Lung (tissue), 16 donors: ENCODE results near the gene SPN. TPM values are rescaled to one million over a fixed set of nuclear protein-coding genes. Genes with fewer than 3 reads are reported as not detected.
A peak's percentile ranks its signal among the peaks of the same experiment; 100 is the strongest.
"Not testable (repeated sequence)": the region's sequence is repeated elsewhere in the genome, so short reads cannot be mapped to it uniquely, and the experiment has no call there.

Source experiments
- ATAC-seq: fragments of 200-7000 bp; cut with Tn5 transposase; one replicate; pipeline ENCODE4 v1.9.1; 2020; ENCODE audit warnings: moderate number of reproducible peaks; ENCODE audit not compliant: insufficient read depth, low FRiP score
- DNase-seq, 3 donors: peaks; one replicate each; pipeline ENCODE4 v3.0.0-alpha.2; 2013 to 2017
- H3K27ac ChIP-seq, 2 donors: one replicate each; pipeline ENCODE4 v1.5.1; 2013; ENCODE audit warnings: mild to moderate bottlenecking in 2 of 2, moderate library complexity in 2 of 2, control low read depth in 1 of 2, inconsistent platforms in 1 of 2, low read depth in 1 of 2, low read length in 1 of 2
- H3K27me3 ChIP-seq, 3 donors: one replicate each; pipeline ENCODE4 v1.5.1; 2013; ENCODE audit warnings: low read length in 2 of 3; ENCODE audit not compliant: control insufficient read depth in 3 of 3, insufficient read depth in 3 of 3
- H3K36me3 ChIP-seq, 4 donors: one replicate each; pipeline ENCODE4 v1.5.1; 2013; ENCODE audit warnings: low read length in 4 of 4, mild to moderate bottlenecking in 1 of 4, moderate library complexity in 1 of 4; ENCODE audit not compliant: control insufficient read depth in 4 of 4, insufficient read depth in 4 of 4
- H3K4me1 ChIP-seq, 5 donors: one replicate each; pipeline ENCODE4 v1.5.1; 2013; ENCODE audit warnings: low read length in 5 of 5, mild to moderate bottlenecking in 2 of 5, moderate library complexity in 1 of 5; ENCODE audit not compliant: control insufficient read depth in 5 of 5, insufficient read depth in 5 of 5
- H3K4me3 ChIP-seq: one replicate; pipeline ENCODE4 v1.5.1; 2013; ENCODE audit warnings: mild to moderate bottlenecking, control low read depth, moderate library complexity
- H3K9ac ChIP-seq, 2 donors: one replicate each; pipeline ENCODE4 v1.5.1; 2013; ENCODE audit warnings: low read length in 2 of 2, control low read depth in 1 of 2; ENCODE audit not compliant: insufficient read depth in 1 of 2
- H3K9me3 ChIP-seq, 4 donors: one replicate each; pipeline ENCODE4 v1.5.1; 2013; ENCODE audit warnings: low read length in 3 of 4, mild to moderate bottlenecking in 1 of 4, moderate library complexity in 1 of 4; ENCODE audit not compliant: control insufficient read depth in 4 of 4, insufficient read depth in 3 of 4
- WGBS, 2 donors: extraction: QIAGEN DNeasy Blood & Tissue Kit; methylation state at CpG; one replicate each; pipeline ENCODE4 v1.1.7; 2013; 5-methylcytosine and 5-hydroxymethylcytosine counted together
- long read RNA-seq, 5 donors: transcript quantifications; one replicate each; lab custom pipeline, GENCODE V29; 2026
- polyA plus RNA-seq, 2 donors: library from polyadenylated mRNA; stranded (reverse); fragments of 200-250 nt; gene quantifications; one replicate each; pipeline ENCODE4 v1.2.1, GENCODE V29; 2013
- total RNA-seq, 2 donors: library from RNA; depleted of rRNA in 1 of 2; stranded (reverse); fragments of >200 nt in 1 of 2; gene quantifications; one replicate each; pipeline ENCODE4 v1.2.1, GENCODE V29; 2014 to 2021
- TF ChIP-seq, protein P1 (sequence below): IDR thresholded peaks from 2 replicates; pipeline ENCODE4 v1.5.1; 2012; ENCODE audit warnings: mild to moderate bottlenecking; ENCODE audit errors: control extremely low read depth, extremely low read depth
- donor health status: control.
- donor health status: control.
- donor health status: Bipolar disorder and iron deficiency.
- donor health status: healthy.
- donor health status: DM: yes; HTN: yes; CAD: no.

The SPN gene, protein sequence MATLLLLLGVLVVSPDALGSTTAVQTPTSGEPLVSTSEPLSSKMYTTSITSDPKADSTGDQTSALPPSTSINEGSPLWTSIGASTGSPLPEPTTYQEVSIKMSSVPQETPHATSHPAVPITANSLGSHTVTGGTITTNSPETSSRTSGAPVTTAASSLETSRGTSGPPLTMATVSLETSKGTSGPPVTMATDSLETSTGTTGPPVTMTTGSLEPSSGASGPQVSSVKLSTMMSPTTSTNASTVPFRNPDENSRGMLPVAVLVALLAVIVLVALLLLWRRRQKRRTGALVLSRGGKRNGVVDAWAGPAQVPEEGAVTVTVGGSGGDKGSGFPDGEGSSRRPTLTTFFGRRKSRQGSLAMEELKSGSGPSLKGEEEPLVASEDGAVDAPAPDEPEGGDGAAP
- 10 to 100 TPM in 1 of 2 donors, 1 to 10 TPM in 1; 5.8 to 52.5 TPM for total RNA-seq
- 10 to 100 TPM; 10.5 to 14.4 TPM for polyA plus RNA-seq
- long read RNA-seq, donor 1, partial matches to known transcripts, result 0 of 3 reads
- long read RNA-seq, donor 1, other reads (novel, unspliced or antisense), result 0 of 3 reads
- long read RNA-seq, donor 2, partial matches to known transcripts, result 0 of 2 reads
- long read RNA-seq, donor 2, other reads (novel, unspliced or antisense), result 0 of 2 reads
- long read RNA-seq, donor 3, partial matches to known transcripts, result 0 of 2 reads
- long read RNA-seq, donor 3, other reads (novel, unspliced or antisense), result 0 of 2 reads
- long read RNA-seq, donor 4, partial matches to known transcripts, result 0 of 1 reads
- long read RNA-seq, donor 4, other reads (novel, unspliced or antisense), result 0 of 1 reads
- long read RNA-seq, donor 5, partial matches to known transcripts, result 0 of 2 reads
- long read RNA-seq, donor 5, other reads (novel, unspliced or antisense), result 0 of 2 reads

DNA sequence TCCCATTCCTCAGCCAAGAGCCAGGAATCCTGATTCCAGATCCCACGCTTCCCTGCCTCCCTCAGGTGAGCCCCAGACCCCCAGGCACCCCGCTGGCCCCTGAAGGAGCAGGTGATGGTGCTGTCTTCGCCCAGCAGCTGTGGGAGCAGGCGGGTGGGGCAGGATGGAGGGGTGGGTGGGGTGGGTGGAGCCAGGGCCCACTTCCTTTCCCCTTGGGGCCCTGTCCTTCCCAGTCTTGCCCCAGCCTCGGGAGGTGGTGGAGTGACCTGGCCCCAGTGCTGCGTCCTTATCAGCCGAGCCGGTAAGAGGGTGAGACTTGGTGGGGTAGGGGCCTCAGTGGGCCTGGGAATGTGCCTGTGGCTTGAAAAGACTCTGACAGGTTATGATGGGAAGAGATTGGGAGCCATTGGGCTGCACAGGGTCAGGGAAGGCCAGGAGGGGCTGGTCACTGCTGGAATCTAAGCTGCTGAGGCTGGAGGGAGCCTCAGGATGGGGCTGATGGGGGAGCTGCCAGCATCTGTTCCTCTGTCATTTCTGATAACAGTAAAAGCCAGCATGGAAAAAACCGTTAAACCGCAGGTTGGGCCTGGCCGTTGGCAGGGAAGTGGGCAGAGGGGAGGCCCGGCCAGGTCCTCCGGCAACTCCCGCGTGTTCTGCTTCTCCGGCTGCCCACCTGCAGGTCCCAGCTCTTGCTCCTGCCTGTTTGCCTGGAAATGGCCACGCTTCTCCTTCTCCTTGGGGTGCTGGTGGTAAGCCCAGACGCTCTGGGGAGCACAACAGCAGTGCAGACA is at the start of gene SPN:
SPN (plus strand) TSS at position 232 of the 791 bp plus-strand sequence; CDS start at position 714, 482 bp downstream.
- no peaks in the 10 kb centered on the region for H3K36me3 ChIP-seq
- no peaks in the 10 kb centered on the region for H3K9me3 ChIP-seq
- H3K27me3 ChIP-seq, result no peaks in the 10 kb centered on the region
- WGBS, 2 donors, result 27 to 53% methylated on average over 16 to 18 of the region's 18 CpGs
- peak within 1 kb of the TSS in 1 of 2 donors; percentile 36 for H3K27ac ChIP-seq
- no peak within 1 kb of the TSS for H3K9ac ChIP-seq
- ATAC-seq, result no peak
- peaks cover 0 to 18% (median 6%) of the 10 kb centered on the region in 5 donors for H3K4me1 ChIP-seq
- DNase-seq, result no peak
- TF ChIP-seq, protein P1, sequence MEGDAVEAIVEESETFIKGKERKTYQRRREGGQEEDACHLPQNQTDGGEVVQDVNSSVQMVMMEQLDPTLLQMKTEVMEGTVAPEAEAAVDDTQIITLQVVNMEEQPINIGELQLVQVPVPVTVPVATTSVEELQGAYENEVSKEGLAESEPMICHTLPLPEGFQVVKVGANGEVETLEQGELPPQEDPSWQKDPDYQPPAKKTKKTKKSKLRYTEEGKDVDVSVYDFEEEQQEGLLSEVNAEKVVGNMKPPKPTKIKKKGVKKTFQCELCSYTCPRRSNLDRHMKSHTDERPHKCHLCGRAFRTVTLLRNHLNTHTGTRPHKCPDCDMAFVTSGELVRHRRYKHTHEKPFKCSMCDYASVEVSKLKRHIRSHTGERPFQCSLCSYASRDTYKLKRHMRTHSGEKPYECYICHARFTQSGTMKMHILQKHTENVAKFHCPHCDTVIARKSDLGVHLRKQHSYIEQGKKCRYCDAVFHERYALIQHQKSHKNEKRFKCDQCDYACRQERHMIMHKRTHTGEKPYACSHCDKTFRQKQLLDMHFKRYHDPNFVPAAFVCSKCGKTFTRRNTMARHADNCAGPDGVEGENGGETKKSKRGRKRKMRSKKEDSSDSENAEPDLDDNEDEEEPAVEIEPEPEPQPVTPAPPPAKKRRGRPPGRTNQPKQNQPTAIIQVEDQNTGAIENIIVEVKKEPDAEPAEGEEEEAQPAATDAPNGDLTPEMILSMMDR, result no peak
- peak within 1 kb of the TSS; percentile 9 for H3K4me3 ChIP-seq

DNA sequence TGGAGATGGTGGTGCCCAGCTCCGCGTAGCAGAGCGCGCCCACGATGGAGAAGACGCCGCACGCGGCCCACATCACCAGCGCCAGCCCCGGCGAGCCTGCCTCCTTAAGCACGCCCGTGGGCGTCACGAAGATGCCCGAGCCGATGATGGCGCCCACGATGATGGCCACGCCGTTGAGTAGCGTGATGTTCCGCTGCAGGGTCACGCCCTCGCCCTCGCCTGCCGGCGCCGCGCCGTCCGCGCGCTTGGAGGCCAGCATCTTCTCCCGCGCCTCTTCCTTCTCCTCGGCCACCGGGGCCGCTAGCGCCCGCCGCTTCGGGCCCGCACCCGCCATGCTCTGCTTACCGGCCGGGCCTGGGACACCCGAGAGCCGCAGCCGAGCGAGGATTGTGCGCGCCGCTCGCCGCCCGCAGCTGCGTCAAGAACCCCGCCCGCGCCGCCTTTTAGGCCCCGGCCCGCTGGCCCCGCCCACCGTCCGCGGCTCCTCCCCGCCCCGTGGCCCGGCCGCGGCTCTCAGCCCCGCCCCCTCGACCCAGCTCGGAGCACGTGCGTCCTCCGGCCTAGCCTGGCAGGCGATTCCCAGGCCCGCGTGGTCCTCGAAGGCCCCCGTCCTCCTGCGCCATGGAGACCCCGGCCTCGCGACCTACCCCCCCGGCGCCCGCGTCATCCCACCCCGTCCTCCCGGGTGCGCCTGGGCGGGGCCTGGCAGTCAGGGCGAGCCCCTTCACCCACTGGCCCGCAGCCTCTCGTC is 49.6 kb upstream of the SPN start:
- H3K9me3 ChIP-seq, H3K4me1 ChIP-seq, H3K27me3 ChIP-seq, H3K36me3 ChIP-seq, H3K9ac ChIP-seq: not testable (repeated sequence)
- peak; percentile 84 for ATAC-seq
- WGBS, 2 donors, result 3 to 6% methylated on average over 81 to 100 of the region's 100 CpGs
- peak; percentile 76 to 85 (median 78) for DNase-seq
- H3K27ac ChIP-seq, result peak overlapping the region in 1 of 2 donors; percentile 73
- H3K4me3 ChIP-seq, result peak overlapping the region; percentile 44

DNA sequence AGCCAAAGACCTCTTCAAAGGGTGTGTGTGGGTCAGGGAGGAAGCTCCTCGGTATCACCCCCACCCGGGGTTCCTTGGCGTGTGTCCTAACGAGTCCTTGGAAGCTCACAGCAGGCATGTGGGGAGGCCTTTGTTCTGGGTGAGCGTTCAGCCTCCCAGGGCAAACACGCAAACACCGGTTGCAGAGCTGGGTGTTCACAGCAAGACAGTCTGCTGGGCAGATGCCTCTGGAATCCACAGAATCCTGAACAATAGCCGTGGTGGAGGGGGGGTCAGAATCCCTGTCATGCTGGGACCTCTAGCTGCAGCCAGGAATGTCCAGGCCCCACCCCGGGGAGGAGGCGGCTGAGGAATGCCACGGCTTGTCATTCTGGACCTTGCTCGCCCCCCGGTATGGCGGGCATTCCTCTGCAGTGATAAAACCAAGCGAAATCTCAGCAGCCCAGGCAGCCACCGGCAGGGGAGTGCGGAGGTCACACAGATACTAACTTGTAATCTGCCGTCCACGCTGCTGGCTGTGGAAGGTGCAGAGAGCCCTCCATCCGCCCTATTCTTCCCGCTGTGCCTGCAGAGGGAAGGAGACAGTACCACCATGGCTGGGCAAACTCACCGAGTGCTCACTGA is 48.2 kb upstream of the SPN start:
- H3K4me1 ChIP-seq, H3K9ac ChIP-seq, H3K4me3 ChIP-seq, H3K36me3 ChIP-seq, H3K27me3 ChIP-seq, ATAC-seq, H3K27ac ChIP-seq, H3K9me3 ChIP-seq: not testable (repeated sequence)
- 70 to 78% methylated on average over 17 to 22 of the region's 22 CpGs for WGBS, 2 donors
- DNase-seq, result peak in 2 of 3 donors; percentile 4 to 9

DNA sequence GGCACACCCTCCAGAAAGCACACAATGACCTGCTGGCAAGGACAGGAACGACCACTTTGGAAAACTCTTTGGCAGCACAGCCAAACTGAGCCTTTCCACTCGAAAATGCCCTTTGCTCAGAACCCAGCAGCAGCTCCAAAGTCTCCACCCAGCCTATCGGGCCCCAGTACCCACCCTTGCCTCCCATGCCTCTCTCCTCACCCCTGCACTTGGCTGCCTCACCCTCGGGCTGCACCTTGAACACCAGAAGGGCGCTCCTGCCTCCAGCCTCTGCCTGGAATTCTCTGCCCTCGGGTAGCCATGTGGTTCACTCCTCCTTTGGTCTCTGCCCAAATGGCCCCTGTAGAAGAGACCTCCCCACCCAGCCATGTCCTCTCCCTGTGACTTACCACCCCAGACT is 46.9 kb upstream of the SPN start:
- H3K27me3 ChIP-seq, H3K27ac ChIP-seq, H3K4me1 ChIP-seq, H3K9me3 ChIP-seq, DNase-seq, ATAC-seq, H3K36me3 ChIP-seq, H3K4me3 ChIP-seq, H3K9ac ChIP-seq: not testable (repeated sequence)
- 73 to 87% methylated on average over 5 of the region's 6 CpGs for WGBS, 2 donors

DNA sequence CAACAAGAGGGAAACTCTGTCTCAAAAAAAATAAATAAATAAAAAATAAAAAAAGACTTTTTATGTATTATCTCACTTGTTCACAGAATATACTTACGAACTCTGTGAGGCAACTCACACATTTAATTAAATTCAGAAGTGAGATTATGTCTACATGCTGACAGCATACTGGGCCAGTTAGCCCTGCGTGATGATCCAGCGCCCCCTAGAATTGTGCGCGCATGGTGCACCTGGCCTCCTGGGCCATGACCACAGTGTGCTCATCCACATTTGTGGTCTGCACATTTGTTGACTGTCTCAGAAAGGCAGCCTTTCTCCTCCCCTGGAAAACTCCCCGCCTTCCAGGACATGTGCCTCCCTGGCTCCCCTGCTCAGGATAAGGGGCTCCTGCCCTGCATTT is 42.5 kb upstream of the SPN start:
- H3K4me1 ChIP-seq, H3K27ac ChIP-seq, H3K4me3 ChIP-seq, H3K27me3 ChIP-seq, H3K9ac ChIP-seq, DNase-seq, H3K36me3 ChIP-seq, ATAC-seq, H3K9me3 ChIP-seq: not testable (repeated sequence)
- 83 to 85% methylated on average over 5 of the region's 6 CpGs for WGBS, 2 donors

DNA sequence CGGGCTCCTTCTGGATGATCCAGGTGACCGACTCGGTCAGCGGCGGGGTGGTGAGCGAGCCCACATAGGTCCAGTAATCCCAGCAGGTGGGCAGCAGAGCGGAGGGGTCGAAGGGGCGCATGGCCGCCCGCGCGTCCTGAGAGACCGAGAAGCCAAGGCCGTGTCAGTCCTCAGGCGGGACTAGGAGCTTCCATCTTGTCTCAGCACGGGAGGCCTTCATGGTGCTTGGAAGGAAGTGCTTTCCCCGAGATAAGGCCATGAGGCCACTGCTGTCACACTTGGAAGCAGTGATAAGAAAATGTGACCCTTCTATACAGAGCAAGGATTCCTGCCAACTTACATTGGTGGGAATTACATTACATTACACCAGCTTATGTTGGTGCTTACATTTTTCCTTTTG is 40.3 kb upstream of the SPN start:
- DNase-seq, H3K4me1 ChIP-seq: not testable (repeated sequence)
- 82 to 87% methylated on average over 12 of the region's 18 CpGs for WGBS, 2 donors

More for the DNA sequence above, 40.3 kb upstream of the SPN start:
- not testable (repeated sequence) for H3K27me3 ChIP-seq, H3K9ac ChIP-seq, H3K36me3 ChIP-seq, ATAC-seq, H3K9me3 ChIP-seq, H3K27ac ChIP-seq, H3K4me3 ChIP-seq
